Astrocyte (in vitro differentiated cells and primary cell): ENCODE measurements around the gene BBIP1. TPM values are rescaled to one million over a fixed set of nuclear protein-coding genes. Genes with fewer than 3 reads are reported as not detected.

Experiments used
- DNase-seq: peaks from one replicate; pipeline ENCODE4 v3.0.0-alpha.2; 2010; ENCODE audit warnings: low read depth
- FAIRE-seq: peaks from 2 replicates; lab custom pipeline; 2011; peaks lifted over from hg19 to GRCh38; lab: Jason Lieb, UNC
- H2AFZ ChIP-seq: 2 replicates; pipeline ENCODE4 v1.6.0; 2012; ENCODE audit warnings: low read depth, low read length, inconsistent platforms
- H3K27ac ChIP-seq: 2 replicates; pipeline ENCODE4 v1.5.1; 2011; ENCODE audit warnings: low read depth, low read length, inconsistent platforms
- H3K27me3 ChIP-seq: 2 replicates; pipeline ENCODE4 v1.6.0; 2011; ENCODE audit warnings: low read length, inconsistent platforms; ENCODE audit not compliant: insufficient read depth
- H3K36me3 ChIP-seq: 2 replicates; pipeline ENCODE4 v1.5.1; 2011; ENCODE audit warnings: low read length, inconsistent platforms; ENCODE audit not compliant: insufficient read depth
- H3K4me1 ChIP-seq: 2 replicates; pipeline ENCODE4 v1.5.1; 2011; ENCODE audit warnings: low read length, inconsistent platforms; ENCODE audit not compliant: insufficient read depth
- H3K4me2 ChIP-seq: 2 replicates; pipeline ENCODE4 v1.6.0; 2012; ENCODE audit warnings: low read length, inconsistent platforms
- H3K4me3 ChIP-seq: 2 replicates; pipeline ENCODE4 v1.5.1; 2011; ENCODE audit warnings: low read depth, mild to moderate bottlenecking, low read length, inconsistent platforms; ENCODE audit not compliant: insufficient read depth
- H3K79me2 ChIP-seq: 2 replicates; pipeline ENCODE4 v1.6.0; 2012; ENCODE audit warnings: mild to moderate bottlenecking, low read length, inconsistent platforms; ENCODE audit not compliant: insufficient read depth
- H3K9ac ChIP-seq: 2 replicates; pipeline ENCODE4 v1.6.0; 2012; ENCODE audit warnings: mild to moderate bottlenecking, low read length, inconsistent platforms
- H3K9me3 ChIP-seq: 2 replicates; pipeline ENCODE4 v1.5.1; 2012; ENCODE audit warnings: low read depth, mild to moderate bottlenecking, low read length, inconsistent platforms; ENCODE audit not compliant: insufficient read depth
- H4K20me1 ChIP-seq: 2 replicates; pipeline ENCODE4 v1.6.0; 2012; ENCODE audit warnings: low read length, inconsistent platforms; ENCODE audit not compliant: insufficient read depth
- H3K27ac Mint-ChIP-seq: one replicate; pipeline ENCODE4 v1.8.0; 2021; ENCODE audit warnings: mild to moderate bottlenecking, mixed read lengths; ENCODE audit not compliant: unreplicated experiment
- H3K27me3 Mint-ChIP-seq: one replicate; pipeline ENCODE4 v1.8.0; 2021; ENCODE audit warnings: low read depth, mixed read lengths; ENCODE audit not compliant: unreplicated experiment
- H3K36me3 Mint-ChIP-seq: one replicate; pipeline ENCODE4 v1.8.0; 2021; ENCODE audit warnings: low read depth, mixed read lengths; ENCODE audit not compliant: unreplicated experiment
- H3K4me1 Mint-ChIP-seq: one replicate; pipeline ENCODE4 v1.8.0; 2021; ENCODE audit warnings: low read depth, mixed read lengths; ENCODE audit not compliant: unreplicated experiment
- H3K4me3 Mint-ChIP-seq: one replicate; pipeline ENCODE4 v1.8.0; 2021; ENCODE audit warnings: mild to moderate bottlenecking, moderate library complexity, mixed read lengths; ENCODE audit not compliant: unreplicated experiment
- H3K9me3 Mint-ChIP-seq: one replicate; pipeline ENCODE4 v1.8.0; 2021; ENCODE audit warnings: mild to moderate bottlenecking, mixed read lengths; ENCODE audit not compliant: unreplicated experiment
- EZH2 ChIP-seq: IDR thresholded peaks from 2 replicates; pipeline ENCODE4 v1.6.1; 2012; ENCODE audit warnings: mild to moderate bottlenecking, low read length, inconsistent platforms; ENCODE audit not compliant: insufficient read depth
- total RNA-seq: library from RNA; stranded (reverse); gene quantifications from 2 replicates; pipeline ENCODE4 v1.2.1, GENCODE V29; 2021
- TF ChIP-seq, protein P1 (sequence below): IDR thresholded peaks from 2 replicates; pipeline ENCODE4 v1.5.1; 2011; ENCODE audit warnings: low read depth, mild to moderate bottlenecking, inconsistent platforms, low read length, moderate library complexity; ENCODE audit not compliant: insufficient read depth

Gene BBIP1
- total RNA-seq, 1 donor from 2014 or later = 24.1 TPM

DNA sequence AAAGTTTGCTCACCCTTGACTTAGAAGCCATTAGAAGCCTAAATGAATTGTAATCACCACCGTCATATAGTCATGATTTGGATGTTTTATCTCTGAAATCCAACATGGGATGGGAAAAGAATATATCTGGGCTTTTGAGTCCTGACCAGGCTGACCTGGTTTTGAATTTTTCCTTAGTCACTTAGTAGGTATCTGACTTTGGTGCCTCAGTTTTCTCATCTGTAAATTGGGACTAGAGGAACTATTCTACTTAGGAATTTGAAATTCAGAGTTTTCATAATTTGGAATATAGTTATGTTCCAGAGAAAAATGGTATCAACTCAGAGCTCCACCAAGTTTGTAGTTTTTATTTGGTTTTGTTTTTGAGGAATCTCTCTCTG, 41.3 kb upstream of the BBIP1 start:
- Histone ChIP-seq H3K79me2 (peaks cover 95% of the 10 kb centered on the region), H3K4me1 (no peaks in the 10 kb centered on the region), H3K4me3 (no peak overlapping the region), H2AFZ (no peak overlapping the region), H3K27ac (no peak overlapping the region), H3K27me3 (no peaks in the 10 kb centered on the region), H3K9ac (no peak overlapping the region), H3K4me2 (no peak overlapping the region), H3K36me3 (no peaks in the 10 kb centered on the region), H3K9me3 (no peaks in the 10 kb centered on the region), H4K20me1 (peaks cover 82% of the 10 kb centered on the region)
- H3K36me3 Mint-ChIP-seq = peaks cover 4% of the 10 kb centered on the region
- peaks cover 11% of the 10 kb centered on the region for H3K4me1 Mint-ChIP-seq
- DNase-seq = no peak
- H3K27me3 Mint-ChIP-seq = no peaks in the 10 kb centered on the region
- TF ChIP-seq, protein P1, sequence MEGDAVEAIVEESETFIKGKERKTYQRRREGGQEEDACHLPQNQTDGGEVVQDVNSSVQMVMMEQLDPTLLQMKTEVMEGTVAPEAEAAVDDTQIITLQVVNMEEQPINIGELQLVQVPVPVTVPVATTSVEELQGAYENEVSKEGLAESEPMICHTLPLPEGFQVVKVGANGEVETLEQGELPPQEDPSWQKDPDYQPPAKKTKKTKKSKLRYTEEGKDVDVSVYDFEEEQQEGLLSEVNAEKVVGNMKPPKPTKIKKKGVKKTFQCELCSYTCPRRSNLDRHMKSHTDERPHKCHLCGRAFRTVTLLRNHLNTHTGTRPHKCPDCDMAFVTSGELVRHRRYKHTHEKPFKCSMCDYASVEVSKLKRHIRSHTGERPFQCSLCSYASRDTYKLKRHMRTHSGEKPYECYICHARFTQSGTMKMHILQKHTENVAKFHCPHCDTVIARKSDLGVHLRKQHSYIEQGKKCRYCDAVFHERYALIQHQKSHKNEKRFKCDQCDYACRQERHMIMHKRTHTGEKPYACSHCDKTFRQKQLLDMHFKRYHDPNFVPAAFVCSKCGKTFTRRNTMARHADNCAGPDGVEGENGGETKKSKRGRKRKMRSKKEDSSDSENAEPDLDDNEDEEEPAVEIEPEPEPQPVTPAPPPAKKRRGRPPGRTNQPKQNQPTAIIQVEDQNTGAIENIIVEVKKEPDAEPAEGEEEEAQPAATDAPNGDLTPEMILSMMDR = no peak
- TF ChIP-seq EZH2 = no peak
- no peak for FAIRE-seq
- H3K4me3 Mint-ChIP-seq = no peak overlapping the region
- no peak overlapping the region for H3K27ac Mint-ChIP-seq
- no peaks in the 10 kb centered on the region for H3K9me3 Mint-ChIP-seq

DNA sequence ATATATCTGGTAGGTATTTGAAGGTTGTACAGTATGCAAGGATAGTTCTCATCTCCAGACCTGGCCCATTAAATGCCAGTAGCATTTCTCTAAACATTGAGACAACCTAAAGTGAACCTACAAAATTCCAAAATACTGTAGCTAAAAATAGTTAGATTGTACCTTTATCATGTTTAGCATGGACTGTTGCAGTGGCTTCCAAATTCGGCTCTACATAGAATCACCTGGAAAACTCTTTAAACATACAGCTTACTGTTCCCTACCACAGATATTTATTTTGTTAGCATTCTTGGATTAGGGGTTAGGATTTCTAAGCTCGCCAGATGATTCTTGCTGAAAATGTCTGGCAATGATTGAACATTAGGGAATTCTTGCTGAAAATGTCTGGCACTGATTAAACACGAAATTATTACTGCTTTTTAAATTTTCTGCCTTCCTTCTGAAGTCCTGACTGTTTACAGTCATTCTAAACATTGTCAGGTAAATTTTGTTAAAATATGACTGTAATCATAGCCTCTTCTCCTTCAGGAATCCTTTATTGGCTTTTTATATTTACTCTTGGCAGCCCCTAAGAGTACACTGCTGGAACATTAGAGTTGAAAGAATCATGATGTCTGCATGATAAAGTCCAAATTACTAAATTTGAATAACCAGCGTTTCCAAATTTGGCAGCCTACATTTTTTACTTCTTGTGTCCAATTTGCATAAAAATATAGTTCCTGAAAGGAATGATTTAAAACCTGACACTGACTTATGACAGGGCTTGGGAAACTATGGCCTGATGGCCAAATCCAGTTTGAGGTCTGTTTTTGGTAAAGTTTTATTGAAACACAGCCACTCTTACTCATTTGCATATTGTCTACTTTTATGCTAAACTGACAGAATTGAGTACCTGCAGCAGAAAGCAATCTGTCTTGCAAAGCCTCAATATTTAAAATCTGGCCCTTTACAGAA, 40.7 kb upstream of the BBIP1 start:
- Mint-ChIP-seq H3K27ac (no peak overlapping the region), H3K4me3 (no peak overlapping the region), H3K4me1 (peaks cover 13% of the 10 kb centered on the region), H3K36me3 (peaks cover 4% of the 10 kb centered on the region), H3K9me3 (no peaks in the 10 kb centered on the region), H3K27me3 (no peaks in the 10 kb centered on the region)
- DNase-seq (peak; percentile 28), FAIRE-seq (no peak)
- Histone ChIP-seq H3K9ac (no peak overlapping the region), H3K79me2 (peaks cover 94% of the 10 kb centered on the region), H2AFZ (no peak overlapping the region), H3K27me3 (no peaks in the 10 kb centered on the region), H3K4me3 (no peak overlapping the region), H3K4me1 (no peaks in the 10 kb centered on the region), H3K27ac (no peak overlapping the region), H3K4me2 (no peak overlapping the region), H3K9me3 (no peaks in the 10 kb centered on the region), H4K20me1 (peaks cover 85% of the 10 kb centered on the region), H3K36me3 (no peaks in the 10 kb centered on the region)
- TF ChIP-seq, protein P1 = no peak

DNA sequence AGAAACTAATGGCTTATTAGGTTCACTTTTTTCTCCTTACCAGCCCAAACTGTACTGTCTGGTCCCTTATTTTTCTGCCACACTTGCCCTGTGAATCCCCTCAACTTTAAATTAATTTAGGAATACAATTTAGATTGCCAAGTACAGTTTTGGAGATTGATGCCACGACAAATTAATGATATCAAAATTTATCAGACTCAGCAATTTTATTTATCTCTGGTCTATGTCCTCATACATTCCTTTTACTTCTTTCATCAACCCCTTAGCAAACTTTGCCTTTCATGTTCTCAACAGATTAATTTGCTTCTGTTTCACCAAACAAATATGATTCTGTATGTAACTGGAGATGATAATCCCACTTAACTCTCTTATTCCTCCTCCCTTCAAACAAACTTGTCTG, 38.6 kb upstream of the BBIP1 start:
- Histone ChIP-seq H3K4me2 (no peak overlapping the region), H3K9me3 (no peaks in the 10 kb centered on the region), H3K4me3 (no peak overlapping the region), H3K36me3 (no peaks in the 10 kb centered on the region), H4K20me1 (peaks cover 75% of the 10 kb centered on the region), H3K4me1 (no peaks in the 10 kb centered on the region), H3K9ac (no peak overlapping the region), H2AFZ (no peak overlapping the region), H3K27me3 (no peaks in the 10 kb centered on the region), H3K27ac (no peak overlapping the region), H3K79me2 (peaks cover 90% of the 10 kb centered on the region)
- peaks cover 8% of the 10 kb centered on the region for H3K4me1 Mint-ChIP-seq
- H3K27me3 Mint-ChIP-seq = no peaks in the 10 kb centered on the region
- no peaks in the 10 kb centered on the region for H3K9me3 Mint-ChIP-seq
- no peak overlapping the region for H3K27ac Mint-ChIP-seq
- H3K36me3 Mint-ChIP-seq = peaks cover 4% of the 10 kb centered on the region
- no peak for DNase-seq
- TF ChIP-seq, protein P1 = no peak
- no peak for TF ChIP-seq EZH2
- FAIRE-seq = no peak
- H3K4me3 Mint-ChIP-seq = no peak overlapping the region
